ACC112 (cell line): ENCODE results near the gene CFTR.

ENCODE experiments used
- H2AFZ ChIP-seq: fragments of 200-600 bp; sonication (generic); one replicate; pipeline ENCODE4 v1.6.0; 2017; ENCODE audit warnings: antibody characterized with exemption, low read length; ENCODE audit not compliant: unreplicated experiment
- H3K27ac ChIP-seq: fragments of 200-600 bp; sonication (generic); 2 replicates; pipeline ENCODE4 v1.5.1; 2014; ENCODE audit warnings: low read depth, mild to moderate bottlenecking, antibody characterized with exemption, low read length, moderate library complexity
- H3K27me3 ChIP-seq: fragments of 200-600 bp; sonication (generic); 2 replicates; pipeline ENCODE4 v1.6.1; 2014; ENCODE audit warnings: mild to moderate bottlenecking, antibody characterized with exemption, low read length, moderate library complexity, mixed read lengths; ENCODE audit not compliant: insufficient read depth
- H3K36me3 ChIP-seq: fragments of 200-600 bp; sonication (generic); 2 replicates; pipeline ENCODE4 v1.6.1; 2016; ENCODE audit warnings: mild to moderate bottlenecking, antibody characterized with exemption, low read length, moderate library complexity, mixed read lengths; ENCODE audit not compliant: insufficient read depth
- H3K4me1 ChIP-seq: fragments of 200-600 bp; sonication (generic); one replicate; pipeline ENCODE4 v1.6.1; 2016; ENCODE audit warnings: low read length, mixed read lengths; ENCODE audit not compliant: insufficient read depth, unreplicated experiment, control insufficient read depth
- H3K4me3 ChIP-seq: fragments of 200-600 bp; sonication (generic); 2 replicates; pipeline ENCODE4 v1.5.1; 2014; ENCODE audit warnings: mild to moderate bottlenecking, low read depth, low read length
- H3K79me2 ChIP-seq: fragments of 200-600 bp; sonication (generic); one replicate; pipeline ENCODE4 v1.6.0; 2016; ENCODE audit warnings: low read length; ENCODE audit not compliant: control insufficient read depth, unreplicated experiment, insufficient read depth

The CFTR gene

GRCh38 chr7:117639966-117640365 lies 160.1 kb downstream of the CFTR start:
- Histone ChIP-seq H3K27ac (no peak overlapping the region), H3K79me2 (no peaks in the 10 kb centered on the region), H3K4me1 (peaks cover 4% of the 10 kb centered on the region), H3K27me3 (no peaks in the 10 kb centered on the region), H3K36me3 (no peaks in the 10 kb centered on the region), H2AFZ (no peak overlapping the region), H3K4me3 (no peak overlapping the region)

- H3K36me3 ChIP-seq: no peaks in the 10 kb centered on the region
- H2AFZ ChIP-seq: no peak overlapping the region
- H3K27me3 ChIP-seq: no peaks in the 10 kb centered on the region
- H3K4me3 ChIP-seq: no peak overlapping the region
- H3K27ac ChIP-seq: no peak overlapping the region
- no peaks in the 10 kb centered on the region for H3K79me2 ChIP-seq
- H3K4me1 ChIP-seq: peaks cover 9% of the 10 kb centered on the region
Measured at GRCh38 chr7:117640465-117640864, 160.6 kb downstream of the CFTR start.

- Histone ChIP-seq H3K36me3 (no peaks in the 10 kb centered on the region), H3K4me3 (no peak overlapping the region), H3K27me3 (no peaks in the 10 kb centered on the region), H3K4me1 (peaks cover 19% of the 10 kb centered on the region), H3K27ac (peak overlapping the region; percentile 65), H2AFZ (no peak overlapping the region), H3K79me2 (no peaks in the 10 kb centered on the region)
Measured at GRCh38 chr7:117645481-117646165, 165.8 kb downstream of the CFTR start.

GRCh38 chr7:117648203-117648866 lies 168.5 kb downstream of the CFTR start:
- Histone ChIP-seq H3K27ac (no peak overlapping the region), H3K36me3 (no peaks in the 10 kb centered on the region), H3K27me3 (no peaks in the 10 kb centered on the region), H3K4me3 (no peak overlapping the region), H3K4me1 (peaks cover 19% of the 10 kb centered on the region), H3K79me2 (no peaks in the 10 kb centered on the region), H2AFZ (no peak overlapping the region)

- no peaks in the 10 kb centered on the region for H3K4me1 ChIP-seq
- no peak overlapping the region for H3K27ac ChIP-seq
- no peaks in the 10 kb centered on the region for H3K36me3 ChIP-seq
- no peak overlapping the region for H3K4me3 ChIP-seq
- H3K27me3 ChIP-seq: no peaks in the 10 kb centered on the region
- no peaks in the 10 kb centered on the region for H3K79me2 ChIP-seq
- no peak overlapping the region for H2AFZ ChIP-seq
Measured at GRCh38 chr7:117652943-117653680, 173.3 kb downstream of the CFTR start.

GRCh38 chr7:117654780-117655179 lies 175.0 kb downstream of the CFTR start:
- H3K4me1 ChIP-seq: peaks cover 8% of the 10 kb centered on the region
- H3K27ac ChIP-seq: no peak overlapping the region
- no peak overlapping the region for H3K4me3 ChIP-seq
- H3K36me3 ChIP-seq: no peaks in the 10 kb centered on the region
- H3K79me2 ChIP-seq: no peaks in the 10 kb centered on the region
- H2AFZ ChIP-seq: no peak overlapping the region
- H3K27me3 ChIP-seq: no peaks in the 10 kb centered on the region

GRCh38 chr7:117656806-117657205 lies 177.0 kb downstream of the CFTR start:
- no peak overlapping the region for H3K27ac ChIP-seq
- no peaks in the 10 kb centered on the region for H3K79me2 ChIP-seq
- peaks cover 12% of the 10 kb centered on the region for H3K4me1 ChIP-seq
- no peak overlapping the region for H2AFZ ChIP-seq
- no peaks in the 10 kb centered on the region for H3K36me3 ChIP-seq
- no peaks in the 10 kb centered on the region for H3K27me3 ChIP-seq
- H3K4me3 ChIP-seq: no peak overlapping the region

GRCh38 chr7:117659531-117660011 lies 179.7 kb downstream of the CFTR start:
- Histone ChIP-seq H3K27me3 (no peaks in the 10 kb centered on the region), H3K4me1 (peaks cover 12% of the 10 kb centered on the region), H3K79me2 (no peaks in the 10 kb centered on the region), H3K36me3 (no peaks in the 10 kb centered on the region), H3K27ac (peak overlapping the region; percentile 36), H2AFZ (no peak overlapping the region), H3K4me3 (no peak overlapping the region)

- Histone ChIP-seq H3K79me2 (no peaks in the 10 kb centered on the region), H3K27me3 (no peaks in the 10 kb centered on the region), H3K4me1 (peaks cover 21% of the 10 kb centered on the region), H2AFZ (no peak overlapping the region), H3K4me3 (no peak overlapping the region), H3K27ac (no peak overlapping the region), H3K36me3 (no peaks in the 10 kb centered on the region)
Measured at GRCh38 chr7:117661328-117661727, 181.5 kb downstream of the CFTR start.

- no peak overlapping the region for H3K27ac ChIP-seq
- no peaks in the 10 kb centered on the region for H3K36me3 ChIP-seq
- peaks cover 25% of the 10 kb centered on the region for H3K4me1 ChIP-seq
- no peaks in the 10 kb centered on the region for H3K79me2 ChIP-seq
- H3K4me3 ChIP-seq: no peak overlapping the region
- H3K27me3 ChIP-seq: no peaks in the 10 kb centered on the region
- H2AFZ ChIP-seq: no peak overlapping the region
Measured at GRCh38 chr7:117664047-117664446, 184.2 kb downstream of the CFTR start.
